ENCODE measurements around the gene MAP2K6. TPM values are rescaled to one million over a fixed set of nuclear protein-coding genes. Genes with fewer than 3 reads are reported as not detected.

Gene MAP2K6
- total RNA-seq, 1 experiment from 2014 or later, result 17.7 TPM

DNA sequence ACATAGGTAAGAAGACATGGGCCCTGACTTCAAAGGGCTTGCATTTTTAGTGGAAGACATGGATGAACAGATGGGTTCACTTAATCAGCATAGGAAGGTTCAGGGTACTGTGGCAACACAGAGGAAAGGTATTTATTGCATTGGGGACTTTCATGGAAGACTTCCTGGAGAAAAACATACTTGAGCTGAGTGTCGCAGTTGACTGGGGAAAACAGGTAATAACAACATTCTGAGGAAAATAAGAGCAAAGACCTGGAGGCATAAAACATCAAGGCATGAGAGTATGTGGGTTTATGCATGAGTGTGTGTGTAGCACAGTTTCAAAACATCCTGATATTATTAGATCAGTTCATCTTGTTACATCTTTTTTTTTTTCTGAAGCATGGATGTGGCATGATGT, 82.7 kb downstream of the MAP2K6 start:
- no peak for DNase-seq
- Histone ChIP-seq H3K79me1 (ENCODE audit: insufficient read depth, low read depth, low read length, poor library complexity, severe bottlenecking) (no peaks in the 10 kb centered on the region), H3K4me2 (ENCODE audit: insufficient read depth, insufficient read length, low read length) (no peak overlapping the region), H3K4ac (ENCODE audit: low read depth, low read length) (no peak overlapping the region), H3K9me3 (ENCODE audit: control insufficient read depth, low read depth, low read length) (no peaks in the 10 kb centered on the region), H3K79me2 (ENCODE audit: insufficient read depth, low read length) (peaks cover 2% of the 10 kb centered on the region; the same call in 1 of the 2 replicates), H2AK5ac (ENCODE audit: insufficient read length, low read length) (no peak overlapping the region), H3K18ac (ENCODE audit: insufficient read length, low read depth, low read length) (no peak overlapping the region), H2BK120ac (ENCODE audit: low read depth, low read length, poor library complexity, severe bottlenecking) (no peak overlapping the region), H2BK20ac (ENCODE audit: low read depth, low read length, poor library complexity, severe bottlenecking) (no peak overlapping the region), H3T11ph (ENCODE audit: low read length) (no peak overlapping the region), H2BK5ac (ENCODE audit: insufficient read length, low read length) (no peak overlapping the region), H2AFZ (ENCODE audit: low read length) (no peak overlapping the region), H4K20me1 (ENCODE audit: control insufficient read depth, insufficient read depth, insufficient read length) (no peaks in the 10 kb centered on the region), H2BK12ac (ENCODE audit: insufficient read length, low read depth, low read length) (no peak overlapping the region), H3K4me1 (ENCODE audit: insufficient read depth, low read length) (peaks cover 7% of the 10 kb centered on the region; the same call in 1 of the 2 replicates), H3K56ac (ENCODE audit: insufficient read length, low read depth, low read length) (no peak overlapping the region), H3K23me2 (ENCODE audit: insufficient read length, low read depth, low read length, poor library complexity, severe bottlenecking) (peaks cover 3% of the 10 kb centered on the region), H4K91ac (ENCODE audit: insufficient read length, low read depth, low read length) (no peak overlapping the region), H3K14ac (ENCODE audit: insufficient read depth, low read length) (no peak overlapping the region), H3K27ac (ENCODE audit: insufficient read length, low read depth, low read length) (no peak overlapping the region), H4K5ac (ENCODE audit: insufficient read length, low read depth, low read length) (no peak overlapping the region), H3K9ac (ENCODE audit: extremely low read depth, insufficient read length, low read length) (no peak overlapping the region), H2BK15ac (ENCODE audit: low read depth, low read length) (no peak overlapping the region), H3K23ac (ENCODE audit: insufficient read length, low read depth, low read length) (no peak overlapping the region), H4K8ac (replicated peaks; ENCODE audit: insufficient read length, low read depth, low read length) (no peak overlapping the region), H3K27me3 (ENCODE audit: insufficient read depth, low read length) (no peaks in the 10 kb centered on the region)
- WGBS (ENCODE audit: extremely low coverage, insufficient read length, low lambda C conversion rate), result no CpG with 5 or more reads among the region's 1 CpG
- Mint-ChIP-seq H3K36me3 (ENCODE audit: insufficient read depth in 1 of 3, low read depth in 3 of 3) (no peaks in the 10 kb centered on the region), H3K9me3 (no peaks in the 10 kb centered on the region), H3K4me1 (peaks cover 31 to 46% of the 10 kb centered on the region in 2 experiments), H3K27me3 (ENCODE audit: low read depth) (no peaks in the 10 kb centered on the region), H3K4me3 (no peak overlapping the region), H3K27ac (no peak overlapping the region)
- no peak for TF ChIP-seq CTCF (conservative IDR thresholded peaks at IDR 0.05)
